C4-2B (cell line): Measurements from ENCODE around the gene TSPAN9.

Source experiments
- ZFX ChIP-seq: fragments of 450-650 bp; IDR thresholded peaks from 2 replicates; pipeline ENCODE4 v1.6.1; 2017
- TF ChIP-seq, protein P1 (sequence below): fragments of 450-650 bp; conservative IDR thresholded peaks from 2 replicates; pipeline ENCODE4 v1.5.1; 2017; ENCODE audit warnings: mild to moderate bottlenecking

DNA sequence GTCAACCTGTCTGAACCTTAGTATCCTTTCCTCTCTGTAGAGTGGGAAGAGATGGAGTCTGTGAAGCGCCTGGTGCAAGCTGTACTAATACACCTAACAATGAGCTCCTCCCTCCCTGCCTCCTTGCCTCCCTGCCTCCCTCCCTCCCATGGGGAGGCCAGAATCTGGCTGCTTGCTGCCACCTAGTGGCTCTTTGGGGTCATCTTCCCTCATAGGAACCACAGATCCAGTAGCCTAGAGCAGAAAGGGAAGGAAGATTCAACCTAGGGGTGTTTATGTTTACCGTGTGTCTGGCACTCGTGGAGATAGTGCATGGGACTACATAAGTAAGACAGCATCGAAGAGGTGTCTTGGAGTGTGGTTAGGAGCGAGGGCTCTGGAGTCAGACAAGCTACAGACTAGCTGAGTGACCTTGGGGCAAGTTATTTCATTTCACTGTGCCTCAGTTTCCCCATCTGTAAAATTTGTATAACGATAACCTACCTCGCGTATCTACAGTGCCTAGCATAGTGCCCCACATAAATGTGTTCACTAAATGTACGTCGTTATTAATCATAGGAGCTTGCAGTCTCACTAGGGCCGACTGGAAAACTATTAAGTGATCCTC is 35.5 kb upstream of the TSPAN9 start:
- TF ChIP-seq, protein P1, sequence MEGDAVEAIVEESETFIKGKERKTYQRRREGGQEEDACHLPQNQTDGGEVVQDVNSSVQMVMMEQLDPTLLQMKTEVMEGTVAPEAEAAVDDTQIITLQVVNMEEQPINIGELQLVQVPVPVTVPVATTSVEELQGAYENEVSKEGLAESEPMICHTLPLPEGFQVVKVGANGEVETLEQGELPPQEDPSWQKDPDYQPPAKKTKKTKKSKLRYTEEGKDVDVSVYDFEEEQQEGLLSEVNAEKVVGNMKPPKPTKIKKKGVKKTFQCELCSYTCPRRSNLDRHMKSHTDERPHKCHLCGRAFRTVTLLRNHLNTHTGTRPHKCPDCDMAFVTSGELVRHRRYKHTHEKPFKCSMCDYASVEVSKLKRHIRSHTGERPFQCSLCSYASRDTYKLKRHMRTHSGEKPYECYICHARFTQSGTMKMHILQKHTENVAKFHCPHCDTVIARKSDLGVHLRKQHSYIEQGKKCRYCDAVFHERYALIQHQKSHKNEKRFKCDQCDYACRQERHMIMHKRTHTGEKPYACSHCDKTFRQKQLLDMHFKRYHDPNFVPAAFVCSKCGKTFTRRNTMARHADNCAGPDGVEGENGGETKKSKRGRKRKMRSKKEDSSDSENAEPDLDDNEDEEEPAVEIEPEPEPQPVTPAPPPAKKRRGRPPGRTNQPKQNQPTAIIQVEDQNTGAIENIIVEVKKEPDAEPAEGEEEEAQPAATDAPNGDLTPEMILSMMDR: peak; percentile 85
- no peak for TF ChIP-seq ZFX
